Stimulated activated CD8-positive, alpha-beta memory T cell treated with anti-CD3 and anti-CD28 coated beads, Interleukin-7, amount 100 ng/mL, for 1 hour (primary cell): ENCODE measurements around the gene TRIM15.

Experiments used
- DNase-seq, 2 donors: peaks; one replicate each; pipeline ENCODE4 v3.0.0-alpha.2; 2020; ENCODE audit warnings: low read depth in 2 of 2

Gene TRIM15

GRCh38 chr6:30145818-30146217 is 17.5 kb upstream of the TRIM15 start:
- no peak for DNase-seq

GRCh38 chr6:30147096-30147495 is 16.2 kb upstream of the TRIM15 start:
- DNase-seq = no peak

GRCh38 chr6:30149234-30149633 is 14.1 kb upstream of the TRIM15 start:
- no peak for DNase-seq

- no peak for DNase-seq
Measured at GRCh38 chr6:30149858-30150550, 13.3 kb upstream of the TRIM15 start.

GRCh38 chr6:30150671-30151395 is 12.5 kb upstream of the TRIM15 start:
- no peak for DNase-seq

- DNase-seq = no peak
Measured at GRCh38 chr6:30151580-30151979, 11.8 kb upstream of the TRIM15 start.

GRCh38 chr6:30152016-30152673 is 11.2 kb upstream of the TRIM15 start:
- DNase-seq = no peak

- DNase-seq = no peak
Measured at GRCh38 chr6:30152910-30153610, 10.3 kb upstream of the TRIM15 start.

- DNase-seq = no peak
Measured at GRCh38 chr6:30154061-30154460, 9.3 kb upstream of the TRIM15 start.

GRCh38 chr6:30154709-30155519 is 8.4 kb upstream of the TRIM15 start:
- no peak for DNase-seq

GRCh38 chr6:30155520-30156261 is 7.7 kb upstream of the TRIM15 start:
- no peak for DNase-seq

- no peak for DNase-seq
Measured at GRCh38 chr6:30156262-30156599, 7.1 kb upstream of the TRIM15 start.

- no peak for DNase-seq
Measured at GRCh38 chr6:30156774-30157173, 6.6 kb upstream of the TRIM15 start.

GRCh38 chr6:30157581-30157980 is 5.8 kb upstream of the TRIM15 start:
- DNase-seq = no peak

GRCh38 chr6:30157999-30158398 is 5.3 kb upstream of the TRIM15 start:
- DNase-seq = no peak

GRCh38 chr6:30158475-30159040 is 4.8 kb upstream of the TRIM15 start:
- no peak for DNase-seq

GRCh38 chr6:30160008-30160784 is 3.1 kb upstream of the TRIM15 start:
- DNase-seq = no peak

- DNase-seq = no peak
Measured at GRCh38 chr6:30160785-30161531, 2.4 kb upstream of the TRIM15 start, which contains the start of gene TRIM10. Gene TRIM10, minus strand, starts transcription at chr6:30161211. Its CDS starts 353 bp downstream, at chr6:30160858.
